GM19438 (cell line): ENCODE data around the gene BMERB1.
"Not testable (repeated sequence)": the region's sequence is repeated elsewhere in the genome, so short reads cannot be mapped to it uniquely, and the experiment has no call there.

ENCODE experiments used
- ATAC-seq: cut with Tn5 transposase; IDR thresholded peaks from one replicate; pipeline ENCODE4 v1.9.1; 2021; ENCODE audit warnings: low read depth; ENCODE audit not compliant: unreplicated experiment

Gene BMERB1

GRCh38 chr16:15459791-15460190, 25.4 kb downstream of the BMERB1 start:
- ATAC-seq = no peak

GRCh38 chr16:15460601-15461000, 26.2 kb downstream of the BMERB1 start:
- no peak for ATAC-seq

GRCh38 chr16:15461376-15461775, 27.0 kb downstream of the BMERB1 start:
- no peak for ATAC-seq

- no peak for ATAC-seq
These were observed 30.2 kb downstream of the BMERB1 start for GRCh38 chr16:15464401-15465186.

DNA sequence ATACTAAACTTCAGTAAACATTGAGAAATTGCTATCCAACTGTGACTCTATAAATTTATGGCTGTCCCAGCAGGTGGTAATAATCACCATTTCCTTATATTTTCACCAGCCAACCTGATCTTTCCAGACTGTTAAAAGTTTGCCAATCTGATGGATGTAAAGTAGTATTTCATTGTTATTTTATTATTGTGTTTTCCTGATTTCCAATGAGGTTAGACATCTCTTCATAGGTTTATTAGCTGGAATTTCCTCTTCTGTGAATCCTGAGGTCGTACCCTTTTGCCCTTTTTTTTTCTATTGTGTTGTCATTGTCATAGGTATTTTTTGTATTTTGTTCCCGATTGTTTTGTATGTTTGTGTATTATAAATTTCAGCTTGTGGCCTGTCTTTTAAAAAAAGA, 31.7 kb downstream of the BMERB1 start:
- ATAC-seq = no peak

DNA sequence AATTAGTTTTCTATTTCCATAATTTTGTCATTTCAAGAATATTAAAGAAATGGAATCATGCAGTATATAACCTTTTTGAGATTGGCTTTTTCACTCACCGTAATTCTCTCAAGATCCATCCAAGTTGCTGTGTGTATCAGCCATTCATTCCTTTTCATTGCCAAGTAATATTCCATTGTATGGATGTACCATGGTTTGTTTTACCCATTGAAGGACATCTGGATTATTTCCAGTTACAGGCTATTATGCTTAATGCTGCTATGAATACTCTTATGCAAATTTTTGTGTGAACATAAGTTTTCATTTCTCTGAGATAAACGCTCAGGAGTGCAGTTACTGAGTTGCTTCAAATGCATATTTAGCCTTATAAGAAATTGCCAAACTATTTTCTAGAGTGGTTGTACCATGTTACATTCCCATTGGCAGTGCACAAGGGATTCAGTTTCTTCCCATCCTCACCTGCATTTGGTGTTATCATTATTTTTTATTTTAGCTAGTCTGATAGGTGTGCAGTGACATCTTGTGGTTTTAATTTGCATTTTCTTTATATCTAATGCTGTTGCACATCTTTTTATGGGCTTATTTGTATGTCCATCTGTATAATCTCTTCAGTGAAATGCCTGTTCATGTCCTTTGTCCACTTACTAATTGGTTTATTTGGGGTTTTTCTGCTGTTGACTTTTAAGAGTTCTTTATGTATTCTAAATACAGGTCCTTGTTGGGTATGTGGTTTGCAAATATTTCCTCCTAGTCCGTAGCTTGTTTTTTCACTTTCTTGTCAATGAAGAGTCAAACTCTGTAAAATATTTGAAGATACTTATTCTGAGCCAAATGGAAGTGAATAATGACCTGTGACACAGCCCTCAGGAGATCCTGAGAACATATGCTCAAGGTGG, 32.7 kb downstream of the BMERB1 start:
- ATAC-seq = no peak

DNA sequence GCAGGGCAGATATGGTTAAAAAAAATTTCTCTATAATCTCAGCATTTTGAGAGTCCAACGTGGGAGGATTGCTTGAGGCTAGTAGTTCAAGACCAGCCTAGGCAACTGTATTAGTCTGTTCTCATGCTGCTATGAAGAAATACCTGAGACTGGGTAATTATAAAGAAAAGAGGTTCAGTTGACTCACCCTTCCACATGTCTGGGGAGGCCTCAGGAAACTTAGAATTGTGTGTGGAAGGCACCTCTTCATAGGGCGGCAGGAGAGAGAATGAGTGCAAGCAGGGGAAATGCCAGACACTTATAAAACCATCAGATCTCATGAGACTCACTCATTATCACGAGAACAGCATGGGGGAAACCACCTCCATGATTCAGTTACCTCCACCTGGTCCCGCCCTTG, 42.6 kb downstream of the BMERB1 start:
- not testable (repeated sequence) for ATAC-seq

- ATAC-seq = no peak
These were observed 43.4 kb downstream of the BMERB1 start for GRCh38 chr16:15477802-15478201.

- ATAC-seq = no peak
These were observed 47.8 kb downstream of the BMERB1 start for GRCh38 chr16:15482068-15482747.

GRCh38 chr16:15482748-15483298, 48.4 kb downstream of the BMERB1 start:
- no peak for ATAC-seq

DNA sequence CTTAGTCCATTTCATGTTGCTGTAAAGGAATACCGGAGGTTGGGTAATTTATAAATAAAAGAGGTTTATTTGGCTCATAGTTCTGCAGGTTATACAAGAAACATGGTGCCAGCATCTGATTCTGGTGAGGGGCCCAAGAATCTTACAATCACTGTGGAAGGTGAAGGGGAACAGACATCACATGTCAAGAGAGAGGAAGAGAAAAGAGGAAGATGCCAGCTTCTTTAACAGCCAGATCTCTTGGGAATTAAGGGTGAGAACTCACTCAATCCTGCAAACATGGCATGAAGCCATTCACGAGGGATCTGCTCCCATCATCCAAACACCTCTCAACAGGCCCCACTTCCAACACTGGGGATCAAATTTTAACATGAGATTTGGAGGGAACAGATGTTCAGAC, 49.5 kb downstream of the BMERB1 start:
- ATAC-seq = no peak

GRCh38 chr16:15484662-15485061, 50.3 kb downstream of the BMERB1 start:
- no peak for ATAC-seq

DNA sequence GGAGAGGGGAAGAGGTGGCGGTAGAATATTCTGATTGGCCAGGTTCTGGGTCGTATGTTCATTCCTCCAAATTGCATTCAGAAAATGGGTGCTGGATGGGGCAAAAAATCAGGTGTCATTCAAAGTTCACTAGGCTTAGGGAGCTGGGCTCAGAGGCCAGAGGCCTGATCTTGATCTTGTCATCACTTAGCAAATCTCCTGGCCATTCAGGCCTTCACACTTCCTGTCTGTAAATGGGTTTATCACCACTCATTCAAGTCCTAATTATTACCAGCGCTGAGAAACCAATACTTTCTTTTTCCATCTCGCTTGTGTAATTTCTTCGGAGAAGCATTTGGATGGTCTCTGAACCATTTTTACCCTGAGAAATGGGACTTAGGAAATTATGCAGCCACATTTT, 50.8 kb downstream of the BMERB1 start:
- ATAC-seq = no peak

- no peak for ATAC-seq
These were observed 52.3 kb downstream of the BMERB1 start for GRCh38 chr16:15486661-15487060.

DNA sequence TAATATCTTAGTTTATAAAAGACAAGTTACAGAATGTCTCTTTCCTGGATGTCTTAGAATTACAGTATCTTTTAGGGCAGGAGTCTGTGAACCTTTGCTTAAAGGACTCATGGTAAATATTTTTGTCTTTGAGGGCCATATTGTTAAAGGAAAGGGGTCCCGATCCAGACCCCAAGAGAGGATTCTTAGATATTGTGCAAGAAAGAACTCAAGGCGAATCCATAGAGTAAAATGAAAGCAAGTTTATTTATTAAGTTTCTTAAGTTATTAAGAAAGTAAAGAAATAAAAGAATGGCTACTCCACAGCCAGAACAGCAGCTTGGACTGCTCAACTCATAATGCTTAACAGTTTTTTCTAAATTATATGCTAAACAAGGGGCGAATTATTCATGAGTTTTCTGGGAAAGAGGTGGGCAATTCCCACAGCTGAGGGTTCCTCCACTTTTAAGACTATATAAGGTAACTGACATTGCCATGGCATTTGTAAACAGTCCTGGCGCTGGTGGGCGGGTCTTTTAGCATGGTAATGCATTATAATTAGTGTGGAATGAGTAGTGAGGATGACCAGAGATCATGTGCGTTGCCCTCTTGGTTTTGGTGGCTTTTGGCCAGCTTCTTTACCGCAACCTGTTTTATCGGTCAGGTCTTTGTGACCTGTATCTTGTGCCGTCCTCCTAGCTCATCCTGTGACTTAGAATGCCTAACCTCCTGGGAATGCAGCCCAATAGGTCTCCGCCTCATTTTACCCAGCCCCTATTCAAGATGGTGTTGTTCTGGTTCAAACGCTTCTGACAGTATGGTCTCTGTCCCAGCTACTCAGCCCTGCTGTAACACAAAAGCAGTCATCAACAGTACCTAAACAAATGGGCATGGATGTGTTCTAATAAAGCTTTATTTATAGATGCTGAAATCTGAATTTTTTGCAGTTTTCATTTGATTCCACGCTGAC, 53.2 kb downstream of the BMERB1 start:
- ATAC-seq = no peak

DNA sequence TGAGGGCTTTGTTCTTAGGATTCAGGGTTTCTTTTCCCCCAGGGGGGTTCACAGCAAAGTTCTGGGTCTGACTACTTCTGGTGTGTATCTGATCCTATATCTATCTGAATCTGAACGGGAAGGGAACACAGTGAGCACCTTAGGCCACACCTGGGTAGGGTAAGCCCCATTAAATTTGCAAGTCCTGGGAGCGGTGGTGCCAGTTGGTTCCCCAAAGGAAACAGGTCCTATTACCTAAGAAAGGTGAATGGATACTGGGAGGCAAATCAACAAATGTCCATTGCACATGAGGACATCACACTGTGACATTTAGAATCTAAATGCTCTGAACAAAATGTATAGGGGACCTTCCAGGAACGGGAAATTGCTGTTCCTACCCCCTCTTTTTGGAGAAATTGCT, 54.6 kb downstream of the BMERB1 start:
- no peak for ATAC-seq

- ATAC-seq = no peak
These were observed 55.8 kb downstream of the BMERB1 start for GRCh38 chr16:15490123-15490711.

GRCh38 chr16:15491411-15491810, 57.0 kb downstream of the BMERB1 start:
- ATAC-seq = no peak

DNA sequence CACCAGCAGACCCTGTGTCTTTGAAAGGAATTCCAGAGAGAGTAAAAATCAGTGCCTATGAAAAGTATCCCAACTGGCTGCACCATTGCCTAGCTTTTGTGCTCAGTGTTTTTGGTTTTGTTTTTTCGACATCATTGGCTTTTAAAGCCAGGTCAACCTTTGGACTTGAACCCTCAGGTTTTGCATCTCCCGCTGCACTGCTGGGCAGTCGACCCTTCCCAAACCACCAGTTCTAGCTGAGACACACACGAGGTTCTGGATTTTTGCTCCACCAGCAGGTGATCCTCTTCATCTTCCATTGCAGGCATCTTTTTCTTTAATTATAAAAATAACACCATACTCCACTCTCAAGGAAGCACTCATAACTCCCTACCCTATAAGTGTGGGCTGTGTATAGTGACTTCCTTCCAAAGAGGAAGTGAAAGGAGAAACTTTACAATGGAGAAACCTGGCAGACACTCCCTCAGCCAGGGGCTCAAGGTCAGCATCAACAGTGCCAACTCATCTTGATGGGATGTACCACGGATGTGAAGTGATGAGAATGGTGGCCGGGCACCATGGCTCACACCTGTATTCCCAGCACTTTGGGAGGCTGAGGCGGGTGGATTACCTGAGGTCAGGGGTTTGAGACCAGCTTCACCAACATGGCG, 57.8 kb downstream of the BMERB1 start:
- ATAC-seq = no peak
